Stimulated activated CD4-positive, alpha-beta T cell treated with anti-CD3 and anti-CD28 coated beads, TNF-alpha, amount 100 ng/mL, for 24 hours (primary cell): ENCODE measurements around the gene ATP13A5.

Experiments used
- DNase-seq, 3 experiments: peaks; one replicate each; pipeline ENCODE4 v3.0.0-alpha.2; 2020; ENCODE audit warnings: low read depth in 3 of 3

ATP13A5 gene

GRCh38 chr3:193347521-193348501 lies 30.7 kb downstream of the ATP13A5 start:
- DNase-seq = no peak

- no peak for DNase-seq
Observed at GRCh38 chr3:193346259-193346658, 32.3 kb downstream of the ATP13A5 start.

GRCh38 chr3:193345431-193345830 lies 33.1 kb downstream of the ATP13A5 start:
- DNase-seq = no peak

- no peak for DNase-seq
Observed at GRCh38 chr3:193344486-193344885, 34.1 kb downstream of the ATP13A5 start.

- DNase-seq = no peak
Observed at GRCh38 chr3:193343726-193344222, 34.8 kb downstream of the ATP13A5 start.

- DNase-seq = no peak
Observed at GRCh38 chr3:193342551-193342950, 36.0 kb downstream of the ATP13A5 start.

- DNase-seq = no peak
Observed at GRCh38 chr3:193335031-193335430, 43.5 kb downstream of the ATP13A5 start.

GRCh38 chr3:193333229-193333628 lies 45.3 kb downstream of the ATP13A5 start:
- DNase-seq = no peak

GRCh38 chr3:193330555-193331204 lies 47.9 kb downstream of the ATP13A5 start:
- no peak for DNase-seq

- DNase-seq = no peak
Observed at GRCh38 chr3:193317682-193318300, 60.8 kb downstream of the ATP13A5 start.

GRCh38 chr3:193314161-193314560 lies 64.4 kb downstream of the ATP13A5 start:
- no peak for DNase-seq

GRCh38 chr3:193313061-193313958 lies 65.2 kb downstream of the ATP13A5 start:
- DNase-seq = no peak

- DNase-seq = no peak
Observed at GRCh38 chr3:193310914-193311723, 67.4 kb downstream of the ATP13A5 start.

- DNase-seq = no peak
Observed at GRCh38 chr3:193305356-193305755, 73.2 kb downstream of the ATP13A5 start.

- DNase-seq = no peak
Observed at GRCh38 chr3:193301433-193301832, 77.1 kb downstream of the ATP13A5 start.

GRCh38 chr3:193297421-193297820 lies 81.1 kb downstream of the ATP13A5 start:
- no peak for DNase-seq

- DNase-seq = no peak
Observed at GRCh38 chr3:193295985-193296384, 82.6 kb downstream of the ATP13A5 start.

- DNase-seq = no peak
Observed at GRCh38 chr3:193292386-193292785, 86.2 kb downstream of the ATP13A5 start.

GRCh38 chr3:193271101-193271840 lies 107.3 kb downstream of the ATP13A5 start:
- DNase-seq = no peak

GRCh38 chr3:193270451-193270850 lies 108.1 kb downstream of the ATP13A5 start:
- DNase-seq = no peak
